ENCODE measurements around the gene KCNJ14.
A peak's percentile ranks its signal among the peaks of the same experiment; 100 is the strongest.

Gene KCNJ14

DNA sequence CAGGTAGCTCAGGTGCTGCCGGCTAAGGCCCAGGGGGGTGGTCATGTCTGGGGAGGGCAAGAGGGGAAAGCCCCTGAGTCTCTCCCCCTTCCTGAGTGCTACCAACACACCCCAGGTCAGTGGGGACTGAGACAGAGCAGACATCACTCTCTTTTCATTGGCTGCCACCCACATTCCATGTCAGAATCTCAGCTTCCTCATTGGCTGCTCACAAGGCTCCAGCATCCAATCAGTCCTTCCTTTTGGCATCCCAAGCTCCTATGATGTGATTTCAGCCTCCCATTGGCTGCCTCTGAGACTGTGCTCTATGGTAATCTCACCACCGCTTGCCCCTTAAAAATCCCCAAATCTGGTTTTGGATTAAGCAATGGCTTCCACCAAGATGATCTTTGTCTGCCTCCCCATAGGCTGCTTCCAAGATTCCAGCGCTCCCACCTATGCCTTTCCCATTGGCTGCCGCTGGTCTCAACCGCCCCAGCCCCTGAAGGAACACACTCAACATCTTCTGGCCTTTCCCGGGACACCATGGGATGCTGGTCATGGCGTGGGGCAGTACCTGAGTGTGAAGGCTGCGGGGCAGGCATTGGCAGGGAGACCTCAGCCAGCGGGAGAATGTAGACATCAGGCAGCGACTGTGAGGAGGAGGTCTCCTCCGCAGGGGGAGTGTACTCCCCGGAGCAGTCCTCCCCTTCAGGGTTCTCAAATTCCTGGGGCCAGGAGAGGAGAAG lies 54.3 kb downstream of the KCNJ14 start:
- no peak for DNase-seq

DNA sequence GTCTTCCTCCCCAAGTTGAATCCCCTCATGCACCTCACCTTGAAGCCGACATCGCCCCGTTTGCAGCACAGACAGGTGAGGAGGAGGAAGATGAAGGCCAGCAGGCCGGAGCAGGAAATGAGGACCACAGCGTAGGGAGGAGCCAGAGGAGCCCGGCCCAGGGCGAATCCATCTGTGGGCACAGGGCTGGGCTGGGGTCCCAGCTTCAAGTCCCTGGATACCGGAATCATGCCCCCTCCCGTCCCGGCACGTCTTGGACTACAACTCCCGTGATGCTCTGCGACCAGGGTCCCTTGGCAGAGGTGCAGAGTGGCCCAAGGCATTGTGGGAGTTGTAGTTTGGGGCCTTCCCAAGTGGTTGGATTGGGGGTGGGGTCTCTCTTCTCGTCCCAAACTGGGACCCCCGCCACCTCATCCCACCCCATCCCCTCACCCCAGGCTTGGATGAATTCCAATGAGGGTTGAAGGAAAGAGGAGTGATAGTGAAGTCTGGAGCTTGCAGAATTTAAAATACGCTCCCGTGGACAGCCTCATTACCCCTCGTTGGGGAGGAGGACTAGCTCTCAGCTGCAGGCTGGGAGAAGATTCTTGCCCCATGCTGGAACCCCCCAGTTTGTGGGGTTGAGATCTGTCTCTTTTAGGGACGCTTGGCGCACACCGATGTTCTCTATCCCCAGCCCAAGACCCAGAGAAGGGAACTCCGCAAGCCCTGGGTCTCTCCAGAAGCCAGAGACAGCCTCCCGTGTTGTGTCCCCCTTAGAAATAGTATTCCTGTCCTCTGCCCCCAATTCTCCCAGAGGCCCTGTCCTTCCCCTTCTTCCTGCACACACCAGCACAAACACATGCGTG lies 55.3 kb downstream of the KCNJ14 start:
- DNase-seq = peak; percentile 57

GRCh38 chr19:48511321-48511731 lies 56.0 kb downstream of the KCNJ14 start:
- DNase-seq = no peak

GRCh38 chr19:48511800-48512503 lies 56.6 kb downstream of the KCNJ14 start, which contains the start of gene LMTK3:
Gene LMTK3 (minus strand): TSS chr19:48511835. CDS start chr19:48511576, 259 bp downstream.
- DNase-seq = peak; percentile 60

DNA sequence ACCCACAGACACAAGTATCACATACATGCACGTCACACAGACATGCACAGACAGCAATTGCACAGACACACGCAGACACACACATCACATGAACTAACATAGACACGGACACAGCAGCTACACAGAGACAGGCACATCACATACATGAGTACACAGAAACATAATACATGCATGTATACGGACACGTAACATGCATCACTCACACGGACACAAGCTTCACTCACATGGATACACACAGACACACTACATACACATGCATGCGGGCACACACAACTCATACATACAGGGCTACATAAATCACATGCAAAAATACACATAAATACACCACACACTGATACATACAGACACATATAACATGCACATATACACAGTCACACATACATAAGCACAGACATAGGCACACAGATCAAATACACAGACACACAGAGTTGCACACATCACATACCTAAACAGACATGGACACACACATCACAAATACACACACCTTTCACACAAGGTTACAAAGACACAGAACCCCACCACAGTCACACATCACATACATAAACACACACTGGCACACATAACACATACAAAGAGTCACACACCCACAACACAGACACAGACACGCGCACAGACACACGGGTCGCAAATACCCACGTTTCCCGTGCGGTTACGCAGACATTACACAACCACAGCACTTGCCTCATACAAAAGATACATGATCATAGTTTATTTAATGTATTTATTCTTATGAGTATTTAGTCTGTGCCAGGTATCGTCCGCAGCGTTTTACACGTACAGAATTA lies 57.3 kb downstream of the KCNJ14 start:
- no peak for DNase-seq

- DNase-seq = peak; percentile 75
Observed at GRCh38 chr19:48513289-48514122, 58.1 kb downstream of the KCNJ14 start.

DNA sequence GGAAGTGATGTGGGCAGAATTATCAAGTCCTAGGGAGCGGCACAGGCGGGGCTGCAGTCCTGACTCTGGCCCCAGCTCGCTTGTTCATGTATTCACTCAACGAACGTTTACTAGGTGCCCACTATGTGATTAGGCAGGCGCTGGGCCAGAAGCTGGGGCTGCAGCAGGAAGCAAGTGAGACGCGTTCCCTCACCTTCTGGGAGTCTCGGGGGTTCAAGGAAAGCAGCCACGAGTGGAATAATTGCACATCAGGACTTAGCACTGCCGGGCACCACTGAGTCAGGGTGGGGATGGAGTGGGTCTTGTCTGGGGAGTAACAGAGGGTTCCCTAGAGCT lies 58.7 kb downstream of the KCNJ14 start:
- no peak for DNase-seq

DNA sequence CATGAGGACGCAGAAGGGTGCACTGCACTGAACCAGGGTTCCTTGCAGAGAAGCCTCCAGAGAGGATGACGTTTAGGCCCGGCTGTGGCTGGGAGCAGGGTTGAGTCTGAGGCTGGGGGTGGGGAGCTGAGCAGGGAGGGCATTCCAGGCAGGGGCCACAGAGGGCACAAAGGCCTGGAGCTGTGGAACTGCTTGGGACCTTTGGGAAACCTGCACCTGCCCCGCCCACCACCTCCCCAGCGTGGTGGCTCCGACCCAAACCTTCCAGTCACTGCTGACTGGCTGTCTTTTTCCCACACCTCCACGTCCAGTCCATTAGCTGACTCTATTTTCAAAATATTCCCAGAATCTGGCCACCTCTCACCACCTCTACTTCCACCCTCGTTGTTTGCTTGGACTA lies 61.2 kb downstream of the KCNJ14 start:
- DNase-seq = no peak
